ENCODE results near the gene GAGE2A. TPM values are rescaled to one million over a fixed set of nuclear protein-coding genes. Genes with fewer than 3 reads are reported as not detected.
A peak's percentile ranks its signal among the peaks of the same experiment; 100 is the strongest.
"Not testable (repeated sequence)": the region's sequence is repeated elsewhere in the genome, so short reads cannot be mapped to it uniquely, and the experiment has no call there.

GAGE2A gene, protein sequence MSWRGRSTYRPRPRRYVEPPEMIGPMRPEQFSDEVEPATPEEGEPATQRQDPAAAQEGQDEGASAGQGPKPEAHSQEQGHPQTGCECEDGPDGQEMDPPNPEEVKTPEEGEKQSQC
- total RNA-seq: not detected

DNA sequence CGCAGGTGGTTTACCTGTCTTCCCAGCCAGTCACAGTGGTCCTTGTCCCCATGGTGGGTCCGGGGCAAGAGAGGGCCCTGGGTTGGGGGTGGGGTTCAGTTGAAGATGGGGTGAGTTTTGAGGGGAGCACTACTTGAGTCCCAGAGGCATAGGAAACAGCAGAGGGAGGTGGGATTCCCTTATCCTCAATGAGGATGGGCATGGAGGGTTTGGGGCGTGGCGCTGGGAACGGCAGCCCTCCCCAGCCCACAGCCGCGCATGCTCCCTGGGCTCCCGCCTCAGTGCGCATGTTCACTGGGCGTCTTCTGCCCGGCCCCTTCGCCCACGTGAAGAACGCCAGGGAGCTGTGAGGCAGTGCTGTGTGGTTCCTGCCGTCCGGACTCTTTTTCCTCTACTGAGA, at the start of gene GAGE2A:
TSS of gene GAGE2A (plus strand) at position 301 of the 400 bp plus-strand sequence. CDS start 1,155 bp downstream, outside the sequence.
- not testable (repeated sequence) for H3K36me3 ChIP-seq; H3K9me3 ChIP-seq; H3K27ac ChIP-seq; DNase-seq (ENCODE audit: low spot score in 2 of 2); H3K4me1 ChIP-seq; H3K27me3 ChIP-seq; H3K4me3 ChIP-seq
- WGBS: no CpG with 5 or more reads among the region's 16 CpGs

GRCh38 chrX:49541433-49541832, 47.9 kb upstream of the GAGE2A start, which contains the start of gene GAGE12D:
Gene GAGE12D, plus strand, starts transcription at chrX:49541733. Its CDS starts 1,155 bp downstream, at chrX:49542888.
- H3K4me1 ChIP-seq; H3K27me3 ChIP-seq; DNase-seq (ENCODE audit: low spot score in 2 of 2); H3K27ac ChIP-seq; H3K9me3 ChIP-seq; H3K4me3 ChIP-seq; H3K36me3 ChIP-seq: not testable (repeated sequence)
- no CpG with 5 or more reads among the region's 16 CpGs for WGBS

- not testable (repeated sequence) for H3K4me1 ChIP-seq; H3K27ac ChIP-seq; DNase-seq (ENCODE audit: low spot score in 2 of 2); H3K36me3 ChIP-seq; H3K4me3 ChIP-seq; H3K9me3 ChIP-seq; H3K27me3 ChIP-seq
- no CpG with 5 or more reads among the region's 16 CpGs for WGBS
Observed at GRCh38 chrX:49550989-49551388, 38.3 kb upstream of the GAGE2A start, which contains the start of gene GAGE12E. Gene GAGE12E, plus strand, starts transcription at chrX:49551289. Its CDS starts 1,155 bp downstream, at chrX:49552444.

- DNase-seq (ENCODE audit: low spot score in 2 of 2); H3K4me1 ChIP-seq; H3K27ac ChIP-seq; H3K36me3 ChIP-seq; H3K27me3 ChIP-seq; H3K9me3 ChIP-seq; H3K4me3 ChIP-seq: not testable (repeated sequence)
- no CpG with 5 or more reads among the region's 16 CpGs for WGBS
Observed at GRCh38 chrX:49560542-49560941, 28.8 kb upstream of the GAGE2A start, which contains the start of gene GAGE12F. Gene GAGE12F, plus strand, starts transcription at chrX:49560842. Its CDS starts 1,155 bp downstream, at chrX:49561997.

DNA sequence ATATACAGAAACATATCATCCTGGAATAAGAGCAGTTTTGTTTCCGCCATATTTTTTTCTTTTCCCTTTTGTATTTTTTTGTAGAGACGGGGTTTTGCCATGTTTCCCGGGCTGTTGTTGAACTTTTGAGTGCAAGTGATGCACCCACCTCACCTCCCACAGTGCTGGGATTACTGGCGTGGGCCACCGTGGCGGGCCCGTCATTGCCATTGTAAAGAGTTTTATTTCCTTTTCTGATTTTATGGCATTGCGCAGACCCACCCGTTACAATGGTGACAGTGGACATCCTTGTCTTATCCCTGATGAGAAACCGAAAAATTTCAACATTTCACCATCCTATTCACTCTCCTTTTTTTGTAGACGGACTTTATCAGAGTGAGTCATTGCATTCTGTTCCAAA, 20.6 kb upstream of the GAGE2A start:
- DNase-seq (ENCODE audit: low spot score in 2 of 2): peak in 1 of 2 donors; percentile 31
- not testable (repeated sequence) for H3K27ac ChIP-seq, H3K36me3 ChIP-seq, H3K27me3 ChIP-seq, H3K4me3 ChIP-seq, H3K9me3 ChIP-seq, H3K4me1 ChIP-seq
- no CpG with 5 or more reads among the region's 11 CpGs for WGBS

- H3K4me3 ChIP-seq, H3K36me3 ChIP-seq, H3K27me3 ChIP-seq, H3K4me1 ChIP-seq, H3K27ac ChIP-seq, H3K9me3 ChIP-seq: not testable (repeated sequence)
- DNase-seq (ENCODE audit: low spot score in 2 of 2): peak in 1 of 2 donors; percentile 20
- 96% methylated on average over 10 of the region's 13 CpGs for WGBS
Observed at GRCh38 chrX:49569152-49569551, 20.1 kb upstream of the GAGE2A start.

DNA sequence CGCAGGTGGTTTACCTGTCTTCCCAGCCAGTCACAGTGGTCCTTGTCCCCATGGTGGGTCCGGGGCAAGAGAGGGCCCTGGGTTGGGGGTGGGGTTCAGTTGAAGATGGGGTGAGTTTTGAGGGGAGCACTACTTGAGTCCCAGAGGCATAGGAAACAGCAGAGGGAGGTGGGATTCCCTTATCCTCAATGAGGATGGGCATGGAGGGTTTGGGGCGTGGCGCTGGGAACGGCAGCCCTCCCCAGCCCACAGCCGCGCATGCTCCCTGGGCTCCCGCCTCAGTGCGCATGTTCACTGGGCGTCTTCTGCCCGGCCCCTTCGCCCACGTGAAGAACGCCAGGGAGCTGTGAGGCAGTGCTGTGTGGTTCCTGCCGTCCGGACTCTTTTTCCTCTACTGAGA, 19.2 kb upstream of the GAGE2A start, which contains the start of gene GAGE12G:
TSS of gene GAGE12G (plus strand) at position 301 of the 400 bp plus-strand sequence. CDS start 1,155 bp downstream, outside the sequence.
- DNase-seq (ENCODE audit: low spot score in 2 of 2); H3K4me1 ChIP-seq; H3K9me3 ChIP-seq; H3K36me3 ChIP-seq; H3K4me3 ChIP-seq; H3K27ac ChIP-seq; H3K27me3 ChIP-seq: not testable (repeated sequence)
- no CpG with 5 or more reads among the region's 16 CpGs for WGBS

DNA sequence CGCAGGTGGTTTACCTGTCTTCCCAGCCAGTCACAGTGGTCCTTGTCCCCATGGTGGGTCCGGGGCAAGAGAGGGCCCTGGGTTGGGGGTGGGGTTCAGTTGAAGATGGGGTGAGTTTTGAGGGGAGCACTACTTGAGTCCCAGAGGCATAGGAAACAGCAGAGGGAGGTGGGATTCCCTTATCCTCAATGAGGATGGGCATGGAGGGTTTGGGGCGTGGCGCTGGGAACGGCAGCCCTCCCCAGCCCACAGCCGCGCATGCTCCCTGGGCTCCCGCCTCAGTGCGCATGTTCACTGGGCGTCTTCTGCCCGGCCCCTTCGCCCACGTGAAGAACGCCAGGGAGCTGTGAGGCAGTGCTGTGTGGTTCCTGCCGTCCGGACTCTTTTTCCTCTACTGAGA, 9.6 kb upstream of the GAGE2A start, which contains the start of gene GAGE12H:
TSS of gene GAGE12H (plus strand) at position 301 of the 400 bp plus-strand sequence. CDS start 1,155 bp downstream, outside the sequence.
- not testable (repeated sequence) for H3K4me3 ChIP-seq; DNase-seq (ENCODE audit: low spot score in 2 of 2); H3K36me3 ChIP-seq; H3K27ac ChIP-seq; H3K9me3 ChIP-seq; H3K4me1 ChIP-seq; H3K27me3 ChIP-seq
- no CpG with 5 or more reads among the region's 16 CpGs for WGBS

DNA sequence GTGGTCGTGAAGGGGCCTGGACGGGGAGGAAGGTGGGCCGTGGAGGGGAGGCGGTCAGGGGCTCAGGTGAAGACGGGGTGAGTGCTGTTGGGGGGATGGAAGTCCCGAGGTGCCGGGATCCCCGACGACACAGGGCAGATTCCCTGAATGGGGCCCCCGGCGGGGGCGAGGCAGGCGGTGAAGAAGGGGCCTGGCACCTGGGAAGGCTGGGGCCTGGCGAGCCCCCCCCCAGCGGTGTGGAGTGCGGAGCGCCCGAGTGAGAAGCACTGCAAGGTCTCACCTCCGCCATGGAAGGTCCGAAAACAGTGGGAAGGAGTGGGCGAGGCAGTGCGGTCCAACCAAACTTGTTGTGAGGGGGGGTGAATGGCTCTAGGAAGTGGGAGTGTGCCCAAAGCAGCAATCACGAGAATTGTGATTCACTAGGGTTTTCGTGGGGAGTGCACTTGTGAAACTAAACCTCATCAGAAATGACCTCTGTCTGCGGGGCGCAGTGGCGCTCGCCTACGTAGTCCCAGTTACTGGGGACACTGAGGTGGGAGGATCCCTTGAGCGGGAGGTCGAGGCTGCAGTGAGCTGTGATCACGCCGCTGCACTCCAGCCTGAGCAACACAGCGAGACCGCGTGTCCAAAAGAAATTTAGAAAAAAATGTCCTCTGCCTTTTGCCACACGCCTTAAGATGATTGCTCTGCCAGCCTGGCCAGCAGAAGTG, 628 bp downstream of the GAGE2A start:
- not testable (repeated sequence) for H3K27me3 ChIP-seq, H3K27ac ChIP-seq, H3K9me3 ChIP-seq, H3K36me3 ChIP-seq, H3K4me1 ChIP-seq, H3K4me3 ChIP-seq
- DNase-seq (ENCODE audit: low spot score in 2 of 2): peak in 1 of 2 donors; percentile 81
- 95% methylated on average over 34 of the region's 37 CpGs for WGBS

DNA sequence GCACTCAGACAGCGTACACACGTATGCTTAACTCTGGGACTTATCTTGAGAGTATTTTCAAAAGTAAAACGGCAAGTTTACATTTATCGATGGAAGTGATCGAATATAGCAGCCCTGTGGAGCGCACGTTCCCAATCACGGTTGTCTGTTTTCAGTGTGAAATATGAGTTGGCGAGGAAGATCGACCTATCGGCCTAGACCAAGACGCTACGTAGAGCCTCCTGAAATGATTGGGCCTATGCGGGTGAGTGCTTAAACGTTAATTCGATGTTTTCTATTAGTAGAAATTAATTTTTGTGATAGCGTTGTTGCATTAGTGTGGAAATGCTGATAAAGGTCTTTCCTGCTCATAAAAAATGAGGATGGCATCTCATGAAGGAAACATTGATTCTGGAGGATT, 1.2 kb downstream of the GAGE2A start:
- H3K9me3 ChIP-seq; H3K27ac ChIP-seq; H3K27me3 ChIP-seq; DNase-seq (ENCODE audit: low spot score in 2 of 2); H3K36me3 ChIP-seq; H3K4me3 ChIP-seq; H3K4me1 ChIP-seq: not testable (repeated sequence)
- 89% methylated on average over 15 of the region's 17 CpGs for WGBS

- not testable (repeated sequence) for H3K9me3 ChIP-seq; H3K27me3 ChIP-seq; H3K4me3 ChIP-seq; H3K4me1 ChIP-seq; H3K36me3 ChIP-seq; H3K27ac ChIP-seq; DNase-seq (ENCODE audit: low spot score in 2 of 2)
- WGBS: no CpG with 5 or more reads among the region's 16 CpGs
Observed at GRCh38 chrX:49598720-49599119, 9.4 kb downstream of the GAGE2A start, which contains the start of gene GAGE1. Gene GAGE1, plus strand, starts transcription at chrX:49599020. Its CDS starts 1,155 bp downstream, at chrX:49600175.
